Heart left ventricle (tissue), 16 donors: ENCODE data around the gene IGBP1. TPM values are rescaled to one million over a fixed set of nuclear protein-coding genes. Genes with fewer than 3 reads are reported as not detected.

Experiments used
- ATAC-seq, 4 donors: fragments of 200-7000 bp; cut with Tn5 transposase; one replicate each; pipeline ENCODE4 v1.9.1; 2020 to 2022; ENCODE audit warnings: moderate library complexity in 4 of 4, mild to moderate bottlenecking in 3 of 4, moderate number of reproducible peaks in 1 of 4
- DNase-seq, 5 donors: peaks; one replicate each; pipeline ENCODE4 v3.0.0-alpha.2; 2020
- H3K27ac ChIP-seq, 12 donors: fragments of 200-600 bp; sonication (generic) in 4 of 12; one replicate each; pipeline versions ENCODE4 v1.5.0 to v1.8.0; 2016 to 2022; ENCODE audit warnings: mild to moderate bottlenecking in 2 of 12
- H3K27me3 ChIP-seq, 9 donors: fragments of 200-600 bp; sonication (generic) in 2 of 9; one replicate each; pipeline versions ENCODE4 v1.5.1 to v1.8.0; 2016 to 2022; ENCODE audit warnings: mild to moderate bottlenecking in 3 of 9
- H3K36me3 ChIP-seq, 9 donors: fragments of 200-600 bp; sonication (generic) in 2 of 9; one replicate each; pipeline versions ENCODE4 v1.5.0 to v1.8.0; 2018 to 2022; ENCODE audit warnings: mild to moderate bottlenecking in 2 of 9
- H3K4me1 ChIP-seq, 12 donors: fragments of 200-600 bp; sonication (generic) in 4 of 12; one replicate each; pipeline versions ENCODE4 v1.5.0 to v1.8.0; 2016 to 2022; ENCODE audit warnings: mild to moderate bottlenecking in 3 of 12
- H3K4me3 ChIP-seq, 12 donors: fragments of 200-600 bp; sonication (generic) in 4 of 12; one replicate each; pipeline versions ENCODE4 v1.5.0 to v1.8.0; 2017 to 2022; ENCODE audit warnings: mild to moderate bottlenecking in 9 of 12, moderate library complexity in 4 of 12
- H3K9me3 ChIP-seq, 12 donors: fragments of 200-600 bp; sonication (generic) in 4 of 12; one replicate each; pipeline versions ENCODE4 v1.5.0 to v1.8.0; 2016 to 2022; ENCODE audit warnings: mild to moderate bottlenecking in 1 of 12
- POLR2A ChIP-seq, 2 donors: fragments of 450-650 bp; IDR thresholded peaks; one replicate each; pipeline ENCODE4 v1.6.1; 2017; ENCODE audit warnings: antibody characterized with exemption in 2 of 2, mild to moderate bottlenecking in 2 of 2, moderate library complexity in 2 of 2
- WGBS, 4 donors: extraction: QIAGEN DNeasy Blood & Tissue Kit in 2 of 4; methylation state at CpG; one replicate each; pipeline versions ENCODE4 v1.1.5 to v1.1.7; 2013 to 2018; 5-methylcytosine and 5-hydroxymethylcytosine counted together
- intact Hi-C, 10 donors: fragments of 100-400 bp; cut with DNase I; formaldehyde crosslinking; loops; one replicate each; pipeline versions ENCODE4 v1.11.1 to v1.14.2; 2022
- polyA plus RNA-seq, 2 donors: library from polyadenylated mRNA; stranded (reverse); fragments of 200-250 nt; gene quantifications; one replicate each; pipeline ENCODE4 v1.2.3, GENCODE V29; 2013
- total RNA-seq, 9 donors: library from RNA; depleted of rRNA in 2 of 9; stranded (reverse); fragments of >200 nt in 2 of 9; fragmentation: NEBNext Ultra II Directional in 3 of 9; extraction: Animal tissue kit (Norgen Biotek cat#: 25700) in 3 of 9; gene quantifications; one replicate each; pipeline versions ENCODE4 v1.1.0 to v1.2.4, GENCODE V29; 2016 to 2023
- TF ChIP-seq, protein P1 (sequence below), 12 donors: fragments of 200-600 bp; sonication (generic) in 4 of 12; IDR thresholded peaks; one replicate each; pipeline versions ENCODE4 v1.5.0 to v1.8.0; 2018 to 2022; ENCODE audit warnings: antibody characterized with exemption in 12 of 12, mild to moderate bottlenecking in 5 of 12
- donor health status: ischemic (EF 13 %, LVEDD 7.1; RV severe dilation, severe dysfunction).
- donor health status: healthy with polysubstance abuse.
- donor health status: DM: no; HTN: yes; CAD: no.
- donor health status: DM: no; HTN: no; CAD: no.
- donor health status: ischemic (EF 25% LVEDD 6.9; RV normal size, moderate dysfunction).
- donor health status: ischemic (EF 25% LVEDD 5.7; RV mildly dilated, moderate dysfunction).
- donor health status: healthy.
- donor health status: DM: yes; HTN: yes; CAD: no.
- donor health status: ischemic (EF 35%, LVEDD 5.7; RV mildly dilated, moderate dysfunction).
- donor health status: nonischemic (EF 11% LVEDD 7.7; RV severe dilation, severe dysfunction).
- donor health status: DM: yes; HTN: yes; CAD: no.
- donor health status: PGD.
- donor health status: ischemic (EF 29% LVEDD 5.4; RV normal size, mild dysfunction).
- donor health status: nonischemic (EF 23%, LVEDD 6.1; RV moderate dilation, normal function).

IGBP1 gene
- total and polyA plus RNA-seq, 11 donors: 28.2 to 56.5 (median 45.5) TPM

DNA sequence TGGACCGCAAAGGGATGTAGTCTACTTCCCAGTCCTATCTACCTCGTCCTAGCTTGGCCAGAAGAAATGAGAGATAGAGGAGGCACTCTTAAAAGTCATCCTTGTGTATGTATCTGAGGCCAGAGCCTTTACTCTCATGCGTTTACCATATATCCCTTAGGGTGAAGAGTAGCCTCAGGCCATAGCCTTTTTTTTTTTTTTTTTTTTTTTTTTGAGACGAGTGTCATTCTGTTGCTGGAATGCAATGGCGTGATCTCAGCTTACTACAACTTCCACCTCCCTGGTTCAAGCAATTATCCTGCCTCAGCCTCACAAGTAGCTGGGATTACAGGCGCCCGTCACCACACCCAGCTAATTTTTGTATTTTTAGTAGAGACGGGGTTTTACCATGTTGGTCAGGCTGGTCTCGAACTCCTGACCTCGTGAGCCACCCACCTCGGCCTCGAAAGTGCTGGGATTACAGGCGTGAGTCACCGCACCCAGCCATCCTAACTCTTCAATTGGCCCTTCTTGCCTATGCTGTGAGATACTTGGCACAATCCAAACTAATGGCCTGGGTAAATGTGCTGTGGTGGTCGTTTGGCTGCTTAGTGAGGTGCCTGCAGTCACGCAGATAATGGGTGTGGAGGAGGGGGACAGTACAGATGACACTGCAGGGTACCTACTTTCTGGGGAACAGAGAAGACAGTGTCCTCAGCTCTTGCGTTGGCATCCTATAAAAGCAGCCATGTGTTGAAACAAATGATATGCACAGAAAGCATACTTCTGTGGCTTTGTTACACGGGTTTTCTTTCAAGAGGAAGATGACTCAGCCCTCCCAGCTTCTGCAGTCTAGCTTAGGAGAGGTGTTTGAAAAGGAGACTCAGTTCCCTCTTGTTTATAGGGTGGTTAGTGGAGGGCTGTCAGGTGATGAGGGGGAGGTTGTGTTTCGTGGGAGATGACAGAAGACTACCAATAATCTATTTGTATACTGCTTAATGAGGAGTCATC lies 33.6 kb downstream of the IGBP1 start:
- no peaks in the 10 kb centered on the region for H3K9me3 ChIP-seq
- H3K36me3 ChIP-seq: peaks cover 0 to 33% (median under 1%) of the 10 kb centered on the region in 9 donors
- intact Hi-C loops: no loop called here
- ATAC-seq (no peak), DNase-seq (no peak)
- H3K27ac ChIP-seq: no peak overlapping the region
- 73 to 88% (median 80%) methylated on average over 18 to 19 of the region's 19 CpGs for WGBS, 4 donors
- no peak overlapping the region for H3K4me3 ChIP-seq
- H3K27me3 ChIP-seq: peaks cover 0 to 7% (median 0%) of the 10 kb centered on the region in 9 donors
- peaks cover 0 to 14% (median 2%) of the 10 kb centered on the region in 12 donors for H3K4me1 ChIP-seq
- TF ChIP-seq POLR2A (IDR thresholded peaks at IDR 0.05): no peak

DNA sequence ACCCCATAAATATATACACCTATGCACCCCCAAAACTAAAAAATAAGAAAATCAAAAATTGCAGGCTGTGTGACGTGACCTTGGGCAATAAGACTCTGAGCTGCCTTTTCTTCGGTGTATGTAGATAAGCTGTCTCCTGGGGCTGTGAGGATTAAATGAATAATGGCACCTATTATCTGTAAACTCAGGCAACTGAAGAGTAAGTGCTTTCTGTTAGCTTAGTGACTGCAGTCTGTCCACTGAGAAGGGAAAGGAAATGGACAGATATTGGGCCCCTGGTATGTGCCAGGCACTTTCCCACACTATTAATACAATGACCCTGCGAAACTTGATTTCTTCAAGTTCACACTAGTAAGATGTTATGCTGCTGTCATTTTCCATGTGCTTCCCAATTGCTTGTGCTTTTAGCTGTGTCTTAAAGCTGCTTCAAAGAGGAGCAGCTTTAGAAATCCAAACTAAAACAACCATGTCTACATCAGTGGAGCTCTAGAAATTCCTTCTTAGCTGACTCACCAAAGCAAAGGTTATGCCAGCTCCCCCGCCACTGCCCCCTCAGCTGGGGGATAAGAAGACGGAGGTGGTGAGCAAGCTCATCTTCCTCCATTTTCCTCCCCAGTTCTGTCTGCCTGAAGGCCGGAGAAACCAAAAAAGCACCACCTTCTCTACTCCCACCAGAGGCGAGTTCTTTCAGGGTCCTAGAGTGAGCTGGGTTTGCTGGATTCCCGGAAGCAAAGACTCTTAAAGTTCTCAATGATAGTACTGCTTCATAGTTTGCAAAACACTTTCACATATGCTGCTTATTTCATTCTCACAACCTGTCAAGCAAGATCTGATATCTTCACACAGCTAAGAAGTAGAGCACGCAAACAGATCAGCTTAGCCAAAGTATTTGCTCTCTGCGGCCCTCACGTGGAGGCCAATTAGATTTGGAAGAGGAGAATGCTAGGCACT lies 35.3 kb downstream of the IGBP1 start:
- Histone ChIP-seq H3K4me1 (peaks cover 0 to 14% (median 2%) of the 10 kb centered on the region in 12 donors), H3K27me3 (peaks cover 0 to 7% (median 0%) of the 10 kb centered on the region in 9 donors), H3K9me3 (no peaks in the 10 kb centered on the region), H3K4me3 (peak overlapping the region in 4 of 12 donors; percentile 17 to 38 (median 29)), H3K36me3 (peaks cover 0 to 17% (median 0%) of the 10 kb centered on the region in 9 donors), H3K27ac (peak overlapping the region in 1 of 12 donors; percentile 33)
- DNase-seq (no peak), ATAC-seq (peak in 3 of 4 donors; percentile 53 to 72 (median 62))
- TF ChIP-seq POLR2A (IDR thresholded peaks at IDR 0.05): no peak
- TF ChIP-seq, protein P1, sequence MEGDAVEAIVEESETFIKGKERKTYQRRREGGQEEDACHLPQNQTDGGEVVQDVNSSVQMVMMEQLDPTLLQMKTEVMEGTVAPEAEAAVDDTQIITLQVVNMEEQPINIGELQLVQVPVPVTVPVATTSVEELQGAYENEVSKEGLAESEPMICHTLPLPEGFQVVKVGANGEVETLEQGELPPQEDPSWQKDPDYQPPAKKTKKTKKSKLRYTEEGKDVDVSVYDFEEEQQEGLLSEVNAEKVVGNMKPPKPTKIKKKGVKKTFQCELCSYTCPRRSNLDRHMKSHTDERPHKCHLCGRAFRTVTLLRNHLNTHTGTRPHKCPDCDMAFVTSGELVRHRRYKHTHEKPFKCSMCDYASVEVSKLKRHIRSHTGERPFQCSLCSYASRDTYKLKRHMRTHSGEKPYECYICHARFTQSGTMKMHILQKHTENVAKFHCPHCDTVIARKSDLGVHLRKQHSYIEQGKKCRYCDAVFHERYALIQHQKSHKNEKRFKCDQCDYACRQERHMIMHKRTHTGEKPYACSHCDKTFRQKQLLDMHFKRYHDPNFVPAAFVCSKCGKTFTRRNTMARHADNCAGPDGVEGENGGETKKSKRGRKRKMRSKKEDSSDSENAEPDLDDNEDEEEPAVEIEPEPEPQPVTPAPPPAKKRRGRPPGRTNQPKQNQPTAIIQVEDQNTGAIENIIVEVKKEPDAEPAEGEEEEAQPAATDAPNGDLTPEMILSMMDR (IDR thresholded peaks at IDR 0.05): no peak
- intact Hi-C loops: no loop called here
- WGBS, 4 donors: 39 to 50% (median 46%) methylated on average over 11 of the region's 11 CpGs

DNA sequence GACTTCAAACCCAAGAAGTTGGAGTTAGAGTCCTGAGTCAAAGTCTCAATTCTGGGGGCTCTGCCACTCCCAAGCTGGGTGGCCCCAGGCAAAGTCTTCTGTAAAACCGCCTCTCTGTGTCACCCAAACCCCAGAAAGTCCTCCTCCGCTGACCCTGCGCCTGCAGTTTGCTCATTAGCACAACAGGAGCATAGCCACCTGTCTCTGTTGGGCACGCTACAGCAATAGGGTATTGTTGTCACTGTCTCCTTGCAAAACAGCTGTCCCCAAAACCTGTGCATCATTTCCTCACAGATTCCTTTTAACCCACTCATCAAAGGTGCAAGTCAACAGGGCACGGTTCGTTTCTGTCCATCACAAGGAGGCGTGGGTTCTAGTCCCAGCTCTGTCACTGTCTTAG lies 36.0 kb downstream of the IGBP1 start:
- H3K27ac ChIP-seq: no peak overlapping the region

DNA sequence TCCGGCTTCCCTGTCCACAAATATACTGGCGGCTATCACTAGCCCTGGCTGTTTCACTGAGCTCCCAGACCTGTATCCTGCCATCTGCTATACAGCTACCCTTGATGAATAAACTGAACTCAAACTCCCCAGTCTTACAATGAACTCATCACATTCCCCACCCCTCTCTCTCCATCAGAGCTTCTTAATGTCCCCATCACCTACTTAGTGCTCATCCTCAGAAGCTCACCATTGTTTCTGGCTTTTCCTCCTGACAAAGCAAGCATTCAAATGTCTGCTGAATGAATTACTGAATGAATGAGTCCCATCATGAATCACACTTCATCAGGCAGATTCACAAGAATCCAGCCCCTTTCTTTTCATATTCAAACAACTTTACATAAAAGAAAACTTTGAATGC lies 38.4 kb downstream of the IGBP1 start:
- no peak for ATAC-seq
- Histone ChIP-seq H3K36me3 (peaks cover 0 to 4% (median 0%) of the 10 kb centered on the region in 9 donors), H3K9me3 (no peaks in the 10 kb centered on the region), H3K27me3 (peaks cover 0 to 7% (median 0%) of the 10 kb centered on the region in 9 donors), H3K27ac (no peak overlapping the region), H3K4me1 (peaks cover 0 to 14% (median 2%) of the 10 kb centered on the region in 12 donors), H3K4me3 (no peak overlapping the region)
- no peak for DNase-seq
- WGBS, 4 donors: 72 to 84% (median 80%) methylated on average over 2 of the region's 2 CpGs
- no peak for TF ChIP-seq POLR2A (IDR thresholded peaks at IDR 0.05)
- TF ChIP-seq, protein P1 (IDR thresholded peaks at IDR 0.05): no peak
- intact Hi-C loops: no loop called here

More for the DNA sequence above, 36.0 kb downstream of the IGBP1 start:
- peaks cover 0 to 14% (median 2%) of the 10 kb centered on the region in 12 donors for H3K4me1 ChIP-seq
- WGBS, 4 donors: 67 to 93% (median 86%) methylated on average over 7 of the region's 7 CpGs
- DNase-seq (no peak), ATAC-seq (no peak)
- H3K36me3 ChIP-seq: peaks cover 0 to 16% (median 0%) of the 10 kb centered on the region in 9 donors
- TF ChIP-seq POLR2A (IDR thresholded peaks at IDR 0.05): no peak
- TF ChIP-seq, protein P1 (IDR thresholded peaks at IDR 0.05): no peak
- intact Hi-C loops: no loop called here
- no peak overlapping the region for H3K4me3 ChIP-seq
- H3K27me3 ChIP-seq: peaks cover 0 to 7% (median 0%) of the 10 kb centered on the region in 9 donors
- H3K9me3 ChIP-seq: no peaks in the 10 kb centered on the region
